HepG2 (cell line): ENCODE results near the gene DYNLT2B. TPM values are rescaled to one million over a fixed set of nuclear protein-coding genes. Genes with fewer than 3 reads are reported as not detected.

Experiments used
- CBX1 ChIP-seq: IDR thresholded peaks from one replicate; pipeline ENCODE4 v1.6.1; 2016; ENCODE audit warnings: antibody characterized with exemption, low read depth
- EP300 ChIP-seq, 3 experiments: sonication (generic) in 1 of 3; formaldehyde crosslinking in 1 of 3; IDR thresholded peaks; 2 replicates each; pipeline versions ENCODE4 v1.5.1 to v1.6.1; 2011 to 2020; ENCODE audit warnings: low read depth in 2 of 3, low read length in 2 of 3, borderline replicate concordance in 1 of 3, improper control_type of control experiment in 1 of 3, mild to moderate bottlenecking in 1 of 3, missing genetic modification reagents in 1 of 3, moderate library complexity in 1 of 3
- HDAC6 ChIP-seq: fragments of 200-600 bp; sonication (generic); IDR thresholded peaks from 2 replicates; pipeline ENCODE4 v1.7.0; 2017; ENCODE audit warnings: mild to moderate bottlenecking, antibody characterized with exemption, low read length, low read depth
- JUND ChIP-seq: sonication (generic); formaldehyde crosslinking; IDR thresholded peaks from 2 replicates; pipeline ENCODE4 v1.8.0; 2022; ENCODE audit warnings: mild to moderate bottlenecking, missing genetic modification reagents
- LBX2 ChIP-seq: sonication (generic); formaldehyde crosslinking; IDR thresholded peaks from 2 replicates; pipeline ENCODE4 v1.5.0; 2020; ENCODE audit warnings: missing genetic modification reagents, mild to moderate bottlenecking, borderline replicate concordance
- NR2F2 ChIP-seq: IDR thresholded peaks from 2 replicates; pipeline ENCODE4 v1.6.1; 2012; ENCODE audit warnings: low read depth, inconsistent platforms, borderline replicate concordance
- RAD51 ChIP-seq: fragments of 450-650 bp; IDR thresholded peaks from 2 replicates; pipeline ENCODE4 v1.6.1; 2016; ENCODE audit warnings: borderline replicate concordance
- RELA ChIP-seq: sonication (generic); formaldehyde crosslinking; IDR thresholded peaks from 2 replicates; pipeline ENCODE4 v1.4.0; 2020; ENCODE audit warnings: missing genetic modification reagents
- SRF ChIP-seq: IDR thresholded peaks from 2 replicates; pipeline ENCODE4 v1.6.1; 2011; ENCODE audit warnings: mild to moderate bottlenecking, low read depth, low read length, moderate library complexity
- SRSF1 ChIP-seq: fragments of 200-400 bp; formaldehyde crosslinking; optimal IDR thresholded peaks from 2 replicates; pipeline ENCODE3; 2017; ENCODE audit warnings: mild to moderate bottlenecking, low read depth, low read length, moderate library complexity
- TAF15 ChIP-seq: fragments of 200-400 bp; formaldehyde crosslinking; IDR thresholded peaks from one replicate; pipeline ENCODE4 v1.6.1; 2018; ENCODE audit warnings: mild to moderate bottlenecking, low read depth, low read length; ENCODE audit not compliant: poor library complexity, severe bottlenecking
- TARDBP ChIP-seq: sonication (generic); formaldehyde crosslinking; IDR thresholded peaks from 2 replicates; pipeline ENCODE4 v1.8.0; 2022; ENCODE audit warnings: mild to moderate bottlenecking, missing genetic modification reagents
- TEAD2 ChIP-seq: sonication (generic); formaldehyde crosslinking; IDR thresholded peaks from 2 replicates; pipeline ENCODE4 v1.9.0; 2021; ENCODE audit warnings: missing genetic modification reagents
- TFDP2 ChIP-seq: sonication (generic); formaldehyde crosslinking; IDR thresholded peaks from 2 replicates; pipeline ENCODE4 v1.4.0; 2020; ENCODE audit warnings: missing genetic modification reagents
- TRIM22 ChIP-seq: fragments of 450-650 bp; IDR thresholded peaks from 2 replicates; pipeline ENCODE4 v1.6.1; 2017
- TSC22D2 ChIP-seq: sonication (generic); formaldehyde crosslinking; IDR thresholded peaks from 2 replicates; pipeline ENCODE4 v1.5.1; 2020; ENCODE audit warnings: missing genetic modification reagents, mild to moderate bottlenecking, borderline replicate concordance
- ZBTB20 ChIP-seq: sonication (generic); formaldehyde crosslinking; IDR thresholded peaks from 2 replicates; pipeline ENCODE4 v1.8.1; 2023; ENCODE audit warnings: missing genetic modification reagents, low read depth, mild to moderate bottlenecking, borderline replicate concordance
- ZBTB46 ChIP-seq: sonication (generic); formaldehyde crosslinking; IDR thresholded peaks from 2 replicates; pipeline ENCODE4 v1.4.0; 2020; ENCODE audit warnings: mild to moderate bottlenecking, missing genetic modification reagents, borderline replicate concordance
- ZNF24 ChIP-seq: fragments of 450-650 bp; IDR thresholded peaks from 2 replicates; pipeline ENCODE4 v1.6.1; 2017; ENCODE audit warnings: antibody characterized with exemption, mild to moderate bottlenecking
- ZNF343 ChIP-seq: sonication (generic); formaldehyde crosslinking; IDR thresholded peaks from 2 replicates; pipeline ENCODE4 v1.4.0; 2020; ENCODE audit warnings: mild to moderate bottlenecking, missing genetic modification reagents
- ZNF589 ChIP-seq: sonication (generic); formaldehyde crosslinking; conservative IDR thresholded peaks from 2 replicates; pipeline ENCODE4 v1.8.0; 2022; ENCODE audit warnings: mild to moderate bottlenecking, moderate library complexity, missing genetic modification reagents
- ZNF605 ChIP-seq: sonication (generic); formaldehyde crosslinking; IDR thresholded peaks from 2 replicates; pipeline ENCODE4 v1.8.0; 2022; ENCODE audit warnings: mild to moderate bottlenecking, missing genetic modification reagents
- ZSCAN29 ChIP-seq: sonication (generic); formaldehyde crosslinking; conservative IDR thresholded peaks from 2 replicates; pipeline ENCODE4 v1.4.0; 2020; ENCODE audit warnings: mild to moderate bottlenecking, missing genetic modification reagents
- polyA plus RNA-seq, 8 experiments: library from polyadenylated mRNA; depleted of rRNA in 3 of 8; stranded (reverse) in 7 of 8; unstranded in 1 of 8; fragments of >200 nt; fragmentation: Illumina TruSeq in 4 of 8; extraction: Trizol in 4 of 8; gene quantifications; 2 replicates each; pipeline versions ENCODE4 v1.2.1 to v1.2.3, GENCODE V29; 2011 to 2016; ENCODE audit warnings: low read depth in 4 of 8, missing spikeins in 1 of 8, mixed read lengths in 1 of 8; ENCODE audit not compliant: insufficient read depth in 1 of 8
- total RNA-seq, 5 experiments: library from RNA; depleted of rRNA; stranded (reverse); fragments of >200 nt; fragmentation: Illumina TruSeq; extraction: Trizol; gene quantifications; 2 replicates each; pipeline ENCODE4 v1.2.3, GENCODE V29; 2016; ENCODE audit warnings: low read depth in 1 of 5

Gene DYNLT2B
- total and polyA plus RNA-seq, 2 of the 13 experiments (the other 11 are each of a cell fraction or from before 2014, with no cell fraction given), result 4.0 to 7.0 TPM

- TF ChIP-seq ZBTB46 (no peak), TSC22D2 (CRISPR knock-in tag) (0 out of 2 replicates have a peak, but pooled peaks have one; percentile 57), ZNF343 (CRISPR knock-in tag) (peak; percentile 59; the same call in 1 of the 2 replicates), RELA (CRISPR knock-in tag) (no peak), ZBTB20 (CRISPR knock-in tag) (no peak; the same call in 1 of the 2 replicates), TARDBP (CRISPR knock-in tag) (no peak), LBX2 (CRISPR knock-in tag) (no peak), TAF15 (no peak), ZSCAN29 (CRISPR knock-in tag) (no peak; the same call in 1 of the 2 replicates), SRF (no peak), HDAC6 (no peak), RAD51 (no peak), TRIM22 (no peak), ZNF589 (CRISPR knock-in tag) (0 out of 2 replicates have a peak, but pooled peaks have one; percentile 45), TFDP2 (peak; percentile 95), CBX1 (peak; percentile 46), ZNF605 (CRISPR knock-in tag) (no peak), JUND (CRISPR knock-in tag) (no peak), ZNF24 (no peak), EP300 (IDR thresholded peaks at IDR 0.05; ENCODE audit: low read depth in 2 of 2, low read length in 2 of 2) (no peak), EP300 (CRISPR knock-in tag; IDR thresholded peaks at IDR 0.05; ENCODE audit: borderline replicate concordance) (no peak), TEAD2 (CRISPR knock-in tag) (no peak), SRSF1 (no peak), NR2F2 (no peak)
These were observed at the start of gene DYNLT2B (continued) for GRCh38 chr3:196317687-196318467.
